ENCODE measurements around the gene APRT.
"Not testable (repeated sequence)": the region's sequence is repeated elsewhere in the genome, so short reads cannot be mapped to it uniquely, and the experiment has no call there.

The APRT gene

DNA sequence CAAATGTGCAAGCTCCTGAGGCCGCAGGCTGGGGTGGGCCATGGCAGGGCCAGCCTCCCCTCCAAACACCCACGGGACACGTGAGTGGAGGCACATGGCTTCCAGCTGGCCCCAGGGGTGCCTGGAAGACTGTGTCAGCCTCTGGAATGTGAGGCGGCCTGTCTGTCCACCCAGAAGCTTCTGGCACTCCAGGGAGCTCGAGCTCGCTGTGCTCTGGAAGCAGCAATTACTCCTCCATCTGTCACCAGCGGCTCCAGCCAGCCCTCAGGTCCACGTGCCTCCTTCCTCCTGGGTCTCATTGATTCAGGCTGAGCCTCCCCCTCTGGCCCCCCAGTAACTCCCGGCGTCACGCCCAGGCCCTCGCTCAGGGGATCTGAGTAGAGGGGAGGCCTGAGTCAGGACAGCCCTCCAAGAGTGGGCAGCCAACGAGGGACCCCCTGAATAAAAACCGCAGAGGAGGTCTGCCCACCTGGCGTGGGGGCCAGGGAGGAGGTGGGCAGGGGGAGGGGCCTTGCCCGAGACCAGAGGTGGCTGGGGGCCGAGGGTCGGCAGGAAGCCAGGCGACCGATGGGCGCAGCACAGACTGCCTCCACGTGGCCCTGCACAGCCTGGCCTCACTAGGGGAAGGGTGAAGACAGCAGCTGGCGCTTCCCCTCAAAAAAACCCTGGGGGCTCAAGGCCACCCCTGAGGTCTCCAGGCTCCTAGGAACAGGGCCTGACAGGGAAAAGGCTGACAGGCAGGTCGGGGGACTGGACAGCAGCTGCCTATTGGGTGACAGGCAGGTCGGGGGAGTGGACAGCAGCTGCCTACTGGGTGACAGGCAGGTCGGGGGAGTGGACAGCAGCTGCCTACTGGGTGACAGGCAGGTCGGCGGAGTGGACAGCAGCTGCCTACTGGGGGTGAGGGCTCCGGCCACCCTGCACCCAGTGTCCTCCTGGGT lies 38.6 kb downstream of the APRT start:
- DNase-seq (ENCODE audit: low read depth, low spot score): no peak

DNA sequence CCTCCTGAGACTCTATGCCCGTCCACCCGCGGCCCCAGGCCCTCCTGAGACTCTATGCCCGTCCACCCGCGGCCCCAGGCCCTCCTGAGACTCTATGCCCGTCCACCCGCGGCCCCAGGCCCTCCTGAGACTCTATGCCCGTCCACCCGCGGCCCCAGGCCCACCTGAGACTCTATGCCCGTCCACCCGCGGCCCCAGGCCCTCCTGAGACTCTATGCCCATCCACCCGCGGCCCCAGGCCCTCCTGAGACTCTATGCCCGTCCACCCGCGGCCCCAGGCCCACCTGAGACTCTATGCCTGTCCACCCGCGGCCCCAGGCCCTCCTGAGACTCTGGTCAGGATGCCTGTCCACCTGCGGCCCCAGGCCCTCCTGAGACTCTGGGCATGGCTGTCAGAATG lies 39.9 kb downstream of the APRT start:
- not testable (repeated sequence) for DNase-seq (ENCODE audit: low read depth, low spot score)

DNA sequence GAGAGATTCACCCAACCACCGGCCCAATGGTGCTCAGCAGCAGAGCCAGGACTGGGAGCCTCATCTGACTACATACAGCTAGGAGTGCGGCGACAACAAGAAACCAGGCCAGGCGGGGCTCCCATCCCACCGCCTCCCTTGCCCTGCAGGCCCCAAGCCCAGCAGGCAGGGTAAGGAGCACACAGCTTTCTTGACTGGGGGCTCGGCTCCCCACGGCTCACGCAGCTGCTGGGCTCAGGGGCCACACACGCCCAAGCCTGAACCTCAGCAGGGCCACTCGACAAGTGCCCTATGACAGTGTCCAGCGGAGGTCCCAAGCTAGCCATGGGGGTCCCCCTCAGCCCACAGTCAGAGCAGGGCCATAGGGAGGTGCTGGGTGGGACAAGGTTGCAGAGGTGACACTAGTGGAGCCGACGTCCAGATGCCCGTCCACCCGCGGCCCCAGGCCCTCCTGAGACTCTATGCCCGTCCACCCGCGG lies 40.4 kb downstream of the APRT start:
- no peak for DNase-seq (ENCODE audit: low read depth, low spot score)

DNA sequence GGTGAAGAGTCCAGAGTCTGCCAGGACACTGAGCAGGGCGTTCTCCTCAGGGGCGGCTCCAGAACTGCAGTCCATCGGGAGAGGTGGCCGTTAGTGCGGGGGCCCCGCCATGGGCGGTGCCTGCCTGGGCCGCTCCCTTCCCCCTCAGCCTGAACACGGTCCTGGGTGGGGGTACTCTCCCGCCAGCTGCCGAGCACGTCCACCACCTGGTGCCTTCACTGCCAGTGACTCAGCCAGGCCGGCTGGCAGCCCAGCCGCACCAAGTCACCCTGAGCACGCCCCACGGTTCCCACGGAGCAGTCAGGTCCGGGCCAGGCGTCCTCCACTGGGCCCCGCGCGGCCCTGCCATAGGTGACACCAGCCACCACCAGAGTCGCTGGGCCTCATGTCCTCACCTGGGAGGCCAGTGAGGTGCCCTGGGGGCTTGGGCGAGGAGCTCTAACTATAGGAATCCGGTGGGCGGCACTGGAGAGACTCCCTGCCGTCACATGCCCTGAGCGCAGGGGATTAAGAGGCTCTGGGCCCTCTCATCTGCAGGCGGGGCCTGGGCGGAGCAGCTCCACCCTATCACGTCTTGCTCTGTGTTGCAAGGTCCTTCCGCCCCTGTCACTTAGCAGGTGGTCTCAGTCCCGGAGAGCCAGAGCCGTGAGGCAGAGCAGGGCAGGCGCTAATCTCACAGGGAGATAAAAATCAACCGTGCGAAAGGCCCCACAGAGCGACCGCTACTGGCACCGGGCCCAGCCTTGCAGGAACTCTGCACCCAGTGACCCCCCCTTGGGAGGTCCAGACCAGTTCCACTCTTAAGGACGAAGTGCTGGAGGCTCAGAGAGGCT lies 41.1 kb downstream of the APRT start:
- DNase-seq (ENCODE audit: low read depth, low spot score): no peak

- no peak for DNase-seq (ENCODE audit: low read depth, low spot score)
Measured at GRCh38 chr16:88769617-88770460, 41.9 kb downstream of the APRT start.

DNA sequence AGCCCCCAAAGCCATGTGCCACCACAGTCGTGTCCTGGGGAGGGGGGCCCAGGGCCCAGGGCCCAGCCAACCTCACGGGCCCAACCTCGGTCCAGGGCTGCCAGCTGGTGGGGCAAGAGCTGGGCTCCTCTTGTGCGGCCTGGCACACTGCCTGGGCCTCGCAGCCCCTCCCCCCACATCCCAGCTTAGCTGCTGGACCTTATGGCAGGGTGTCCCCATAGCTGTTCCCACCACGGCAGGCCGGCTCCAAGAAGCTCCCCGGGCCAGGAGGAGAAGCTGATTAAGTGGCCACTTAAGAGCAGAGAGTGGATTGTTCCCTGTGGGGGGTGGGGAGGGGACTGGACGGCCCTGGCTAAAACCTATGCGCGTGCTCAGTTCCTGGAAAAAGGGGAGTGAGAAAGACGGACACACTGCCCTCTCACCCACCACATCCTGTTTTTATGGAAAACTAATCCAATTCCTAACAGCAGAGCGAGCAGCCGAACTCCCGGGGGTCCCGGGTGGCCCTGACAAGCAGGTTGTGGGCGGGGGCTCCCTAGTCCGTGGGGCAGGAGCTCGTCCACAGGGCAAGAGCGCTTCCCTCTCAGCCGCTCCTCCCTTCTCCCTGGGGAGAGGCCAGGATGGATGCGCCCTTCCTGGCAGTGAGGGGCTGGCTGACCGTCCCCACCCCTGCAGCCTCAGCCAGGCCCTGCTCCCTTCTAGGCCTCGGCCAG lies 43.5 kb downstream of the APRT start:
- no peak for DNase-seq (ENCODE audit: low read depth, low spot score)

- no peak for DNase-seq (ENCODE audit: low read depth, low spot score)
Measured at GRCh38 chr16:88767546-88768070, 44.1 kb downstream of the APRT start.

DNA sequence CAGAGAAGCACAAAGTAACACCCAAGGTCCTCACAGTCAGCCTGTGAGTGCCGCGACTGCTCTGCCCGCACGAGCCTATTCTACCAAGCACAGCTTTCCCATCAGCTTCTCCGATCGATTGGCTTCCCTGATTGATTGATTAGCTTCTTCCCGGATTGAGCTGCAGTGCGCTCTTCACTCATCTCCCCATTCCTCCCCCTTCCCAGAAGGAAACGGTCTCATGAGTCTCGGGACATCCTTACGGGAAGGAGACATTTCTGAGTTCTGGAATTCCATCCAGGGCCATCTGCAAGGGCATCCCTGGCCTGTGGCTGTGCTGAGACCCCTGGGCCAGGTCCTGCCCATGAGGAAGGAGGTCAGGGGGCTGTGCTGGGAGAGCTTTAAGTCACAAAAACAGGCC lies 44.8 kb downstream of the APRT start:
- DNase-seq (ENCODE audit: low read depth, low spot score): no peak

DNA sequence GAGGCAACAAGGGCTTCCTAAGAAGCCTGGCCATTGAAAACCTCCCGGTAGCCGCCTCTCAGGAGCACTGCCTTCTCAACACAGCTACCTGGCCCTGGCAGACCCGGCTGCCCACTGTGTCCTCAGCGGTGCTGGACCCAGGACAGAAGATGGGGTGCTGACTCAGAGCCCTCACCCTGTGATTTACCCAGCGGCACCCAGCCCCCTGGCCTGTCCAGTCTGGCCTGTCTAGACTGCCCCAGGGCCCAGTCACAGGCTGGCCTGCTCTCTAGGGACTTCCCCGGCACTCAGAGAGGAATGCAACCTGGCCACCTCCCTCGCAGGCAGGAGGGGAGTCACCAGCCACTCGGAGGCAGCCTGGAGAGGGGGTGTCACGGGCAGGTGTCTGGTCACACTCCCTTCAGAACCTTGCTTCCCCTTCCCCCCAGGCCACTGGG lies 46.8 kb downstream of the APRT start:
- DNase-seq (ENCODE audit: low read depth, low spot score): no peak

- DNase-seq (ENCODE audit: low read depth, low spot score): no peak
Measured at GRCh38 chr16:88764080-88764479, 47.6 kb downstream of the APRT start.

DNA sequence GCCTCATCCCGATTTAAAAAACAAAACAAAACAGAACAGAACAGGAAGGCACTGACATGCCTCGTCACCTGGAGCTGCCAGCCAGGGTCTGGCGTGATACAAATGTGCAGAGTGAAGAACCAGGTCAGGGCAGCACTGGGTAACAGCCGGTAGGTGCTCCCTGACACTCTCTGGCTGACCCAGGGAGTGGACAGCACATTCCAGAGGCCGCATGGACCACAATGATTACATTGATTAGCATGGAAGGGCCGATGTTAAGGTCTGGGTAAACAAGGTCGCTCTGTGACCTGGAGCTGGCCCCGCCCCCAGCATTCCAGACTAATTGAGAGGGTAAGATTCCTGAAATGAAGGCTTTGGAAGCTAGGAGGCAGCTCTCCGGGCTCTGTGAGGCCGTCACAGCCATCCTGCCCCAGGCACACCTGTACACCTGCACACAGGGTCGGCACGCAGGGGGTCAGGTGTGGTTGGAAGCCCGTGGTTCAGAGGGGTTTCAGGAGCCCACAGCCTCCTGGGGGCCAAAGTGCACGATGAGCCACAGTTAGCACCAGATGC lies 48.1 kb downstream of the APRT start:
- DNase-seq (ENCODE audit: low read depth, low spot score): no peak

GRCh38 chr16:88762941-88763340 lies 48.8 kb downstream of the APRT start:
- no peak for DNase-seq (ENCODE audit: low read depth, low spot score)

GRCh38 chr16:88762258-88762870 lies 49.4 kb downstream of the APRT start:
- no peak for DNase-seq (ENCODE audit: low read depth, low spot score)

GRCh38 chr16:88761830-88762229 lies 49.9 kb downstream of the APRT start:
- DNase-seq (ENCODE audit: low read depth, low spot score): no peak

DNA sequence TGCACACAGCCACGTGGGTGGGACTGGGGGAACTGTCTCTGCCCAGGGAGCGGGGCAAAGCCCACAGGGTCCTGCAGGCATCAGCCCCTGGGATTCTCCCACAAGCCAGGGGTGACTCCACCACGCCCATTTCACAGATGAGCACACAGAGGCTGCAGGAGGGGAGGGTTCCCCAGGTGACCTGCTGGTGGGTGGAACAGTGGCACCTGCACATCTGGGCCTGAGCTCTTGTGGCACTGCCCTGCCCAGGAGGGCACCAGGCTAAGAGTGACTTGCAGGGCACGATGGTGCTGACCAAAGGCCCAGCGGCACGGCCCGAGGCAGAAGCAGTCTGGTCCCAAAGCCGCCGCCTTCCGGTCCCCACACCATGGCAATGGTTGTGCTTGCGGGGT lies 50.6 kb downstream of the APRT start:
- DNase-seq (ENCODE audit: low read depth, low spot score): no peak

DNA sequence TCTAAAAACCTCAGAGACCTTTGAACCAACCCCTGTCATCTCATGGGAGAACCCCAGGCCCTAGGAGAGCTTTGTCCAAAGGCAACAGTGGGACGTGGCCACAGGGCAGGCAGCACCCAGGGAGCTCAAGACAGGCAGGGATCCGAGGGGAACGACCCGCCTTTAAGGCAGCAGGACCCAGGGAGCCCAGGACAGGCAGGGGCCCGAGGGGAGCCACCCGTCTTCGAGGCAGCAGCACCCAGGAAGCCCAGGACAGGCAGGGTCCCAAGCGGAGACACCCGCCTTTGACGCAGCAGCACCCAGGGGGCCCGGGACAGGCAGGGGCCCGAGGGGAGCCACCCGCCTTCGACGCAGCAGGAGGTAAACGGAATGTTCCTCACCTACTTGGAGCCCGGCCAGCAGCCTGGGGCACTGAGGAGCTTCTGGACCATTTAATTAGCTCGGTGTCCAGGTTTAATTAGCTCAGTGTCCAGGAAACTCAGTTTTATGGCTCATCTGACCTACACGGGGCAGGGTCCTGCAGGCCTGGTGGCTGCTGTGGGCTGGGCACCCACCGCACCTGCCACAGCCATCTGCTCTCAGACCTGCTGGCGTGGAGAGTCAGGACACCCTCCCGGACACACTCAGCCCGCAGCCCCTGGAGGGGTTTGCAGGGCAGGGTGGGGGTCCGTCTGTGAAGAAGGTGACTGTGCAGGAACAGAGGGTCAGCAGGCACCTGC lies 51.1 kb downstream of the APRT start:
- DNase-seq (ENCODE audit: low read depth, low spot score): no peak

DNA sequence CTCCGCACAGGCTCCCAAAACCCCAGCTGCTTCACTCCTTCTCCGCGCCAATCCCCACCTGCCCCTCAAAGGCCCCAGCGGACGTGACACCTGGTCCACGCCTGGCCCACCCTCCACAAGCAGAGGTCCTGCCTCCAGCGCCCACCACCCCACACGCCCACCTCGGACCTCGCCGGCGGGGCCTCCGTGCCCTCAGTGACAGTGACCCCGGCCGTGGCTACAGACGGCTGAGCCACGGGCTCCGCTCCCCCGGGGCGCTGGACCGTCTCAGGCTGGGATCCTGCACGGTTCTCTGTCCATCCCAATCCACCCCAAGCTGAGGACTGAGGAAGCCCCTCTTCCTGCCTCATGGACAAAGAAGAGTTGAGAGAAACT lies 51.8 kb downstream of the APRT start:
- DNase-seq (ENCODE audit: low read depth, low spot score): no peak
